Measurements from ENCODE around the gene SMPD3. TPM values are rescaled to one million over a fixed set of nuclear protein-coding genes. Genes with fewer than 3 reads are reported as not detected.

The SMPD3 gene
- total and polyA plus RNA-seq, 2 of the 8 experiments (the other 6 are each of a cell fraction or from before 2014, with no cell fraction given) = 0.39 to 1.3 TPM

DNA sequence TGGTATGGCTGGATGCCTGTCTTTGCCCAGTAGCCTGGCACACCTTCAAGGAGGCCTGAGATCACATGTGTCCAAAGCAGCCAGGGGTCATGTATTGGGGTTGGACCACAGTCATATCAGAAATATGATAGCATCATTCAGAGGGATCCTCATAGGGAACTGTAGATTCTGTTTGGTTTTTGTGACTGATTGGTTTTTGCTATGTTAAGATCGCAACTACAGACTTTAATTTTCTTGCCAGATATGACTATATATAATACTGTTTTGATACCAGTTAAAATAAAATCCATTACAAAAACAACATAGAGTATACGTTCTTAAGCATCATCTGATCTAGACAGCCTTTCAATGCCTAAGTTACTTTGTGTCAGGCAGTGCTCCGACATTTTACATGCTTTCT, 11.8 kb upstream of the SMPD3 start:
- Histone ChIP-seq H2AK5ac (ENCODE audit: low read depth, low read length) (no peak overlapping the region), H3K4me3 (ENCODE audit: extremely low read depth in 1 of 4, insufficient read depth in 2 of 4, low read depth in 3 of 4, low read length in 4 of 4) (no peak overlapping the region), H2BK5ac (ENCODE audit: low read depth, low read length) (no peak overlapping the region), H4K20me1 (replicated peaks in 1 of 2; ENCODE audit: control insufficient read depth in 1 of 2, insufficient read depth in 2 of 2, low read length in 2 of 2) (no peaks in the 10 kb centered on the region), H3K9me3 (ENCODE audit: insufficient read depth in 2 of 2, low read depth in 1 of 2, low read length in 1 of 2) (no peaks in the 10 kb centered on the region; a peak in 1 of 4 replicates), H3K18ac (ENCODE audit: extremely low read depth, low read length) (no peak overlapping the region), H2BK120ac (replicated peaks; ENCODE audit: low read depth, low read length) (no peak overlapping the region), H3K9ac (replicated peaks in 1 of 4; ENCODE audit: extremely low read depth in 1 of 4, low read depth in 3 of 4, low read length in 3 of 4) (no peak overlapping the region), H2BK20ac (ENCODE audit: low read length) (no peak overlapping the region), H4K5ac (ENCODE audit: insufficient read length, low read depth, low read length) (no peak overlapping the region), H3K79me1 (ENCODE audit: low read depth, low read length) (no peaks in the 10 kb centered on the region), H2AFZ (ENCODE audit: low read length) (no peak overlapping the region), H3K36me3 (ENCODE audit: control insufficient read depth in 2 of 4, insufficient read depth in 4 of 4, low read length in 3 of 4) (no peaks in the 10 kb centered on the region), H4K8ac (ENCODE audit: extremely low read depth, insufficient read depth, low read length) (no peak overlapping the region), H3K14ac (ENCODE audit: insufficient read length) (no peak overlapping the region), H3K27ac (ENCODE audit: low read depth, low read length) (no peak overlapping the region), H3K4me1 (replicated peaks in 1 of 4; ENCODE audit: control insufficient read depth in 3 of 4, insufficient read depth in 4 of 4, low read length in 3 of 4) (no peaks in the 10 kb centered on the region), H3K56ac (replicated peaks; ENCODE audit: insufficient read length, low read depth, low read length) (no peak overlapping the region), H3K4ac (replicated peaks; ENCODE audit: insufficient read length, low read depth, low read length) (no peak overlapping the region), H3K79me2 (ENCODE audit: control insufficient read depth in 1 of 2, insufficient read depth in 2 of 2, low read length in 2 of 2) (no peaks in the 10 kb centered on the region), H4K91ac (replicated peaks; ENCODE audit: insufficient read length, low read length) (no peak overlapping the region), H3K4me2 (ENCODE audit: insufficient read depth in 1 of 2, low read depth in 2 of 2, low read length in 2 of 2) (no peak overlapping the region), H2BK12ac (ENCODE audit: low read depth, low read length) (no peak overlapping the region), H3K27me3 (replicated peaks in 1 of 4; ENCODE audit: control insufficient read depth in 3 of 4, extremely low read depth in 1 of 4, insufficient read depth in 3 of 4, low read length in 3 of 4) (no peaks in the 10 kb centered on the region), H2BK15ac (ENCODE audit: low read length) (no peak overlapping the region), H3K23me2 (ENCODE audit: low read depth, low read length) (no peaks in the 10 kb centered on the region), H3K23ac (ENCODE audit: insufficient read length) (no peak overlapping the region)
- TF ChIP-seq ATF3 (IDR thresholded peaks at IDR 0.05; ENCODE audit: insufficient read depth, low read depth, low read length) = no peak
- TF ChIP-seq SP4 (IDR thresholded peaks at IDR 0.05; ENCODE audit: low read length) = no peak
- TF ChIP-seq KDM4A (IDR thresholded peaks at IDR 0.05; ENCODE audit: low read depth, low read length, severe bottlenecking) = no peak
- no peak for TF ChIP-seq SP2 (IDR thresholded peaks at IDR 0.05; ENCODE audit: low read length)
- no peak for TF ChIP-seq RBBP5 (IDR thresholded peaks at IDR 0.05; ENCODE audit: borderline replicate concordance, low read depth, low read length)
- CTCF ChIA-PET (ENCODE audit: partially characterized antibody) = no interaction called here
- no peak for DNase-seq (ENCODE audit: low read depth in 1 of 2, low spot score in 2 of 2)
- WGBS, 2 experiments (ENCODE audit: extremely low coverage in 1 of 2, insufficient coverage in 1 of 2, insufficient read length in 1 of 2, insufficient replicate concordance in 2 of 2, low coverage in 1 of 2, low lambda C conversion rate in 2 of 2, missing lambda C conversion rate in 1 of 2) = 88% methylated on average over 3 of the region's 3 CpGs; no CpG with 5 or more reads in 1 of the 2 experiments
- no peak for FAIRE-seq
- POLR2A ChIA-PET (ENCODE audit: partially characterized antibody) = no interaction called here
